Amygdala (tissue), 56 donors: ENCODE measurements around the gene RALY.

ENCODE experiments used
- DNase-seq, 56 donors: peaks; one replicate each; lab custom pipeline; 2025; lab: John Stamatoyannopoulos, UW

The RALY gene

DNA sequence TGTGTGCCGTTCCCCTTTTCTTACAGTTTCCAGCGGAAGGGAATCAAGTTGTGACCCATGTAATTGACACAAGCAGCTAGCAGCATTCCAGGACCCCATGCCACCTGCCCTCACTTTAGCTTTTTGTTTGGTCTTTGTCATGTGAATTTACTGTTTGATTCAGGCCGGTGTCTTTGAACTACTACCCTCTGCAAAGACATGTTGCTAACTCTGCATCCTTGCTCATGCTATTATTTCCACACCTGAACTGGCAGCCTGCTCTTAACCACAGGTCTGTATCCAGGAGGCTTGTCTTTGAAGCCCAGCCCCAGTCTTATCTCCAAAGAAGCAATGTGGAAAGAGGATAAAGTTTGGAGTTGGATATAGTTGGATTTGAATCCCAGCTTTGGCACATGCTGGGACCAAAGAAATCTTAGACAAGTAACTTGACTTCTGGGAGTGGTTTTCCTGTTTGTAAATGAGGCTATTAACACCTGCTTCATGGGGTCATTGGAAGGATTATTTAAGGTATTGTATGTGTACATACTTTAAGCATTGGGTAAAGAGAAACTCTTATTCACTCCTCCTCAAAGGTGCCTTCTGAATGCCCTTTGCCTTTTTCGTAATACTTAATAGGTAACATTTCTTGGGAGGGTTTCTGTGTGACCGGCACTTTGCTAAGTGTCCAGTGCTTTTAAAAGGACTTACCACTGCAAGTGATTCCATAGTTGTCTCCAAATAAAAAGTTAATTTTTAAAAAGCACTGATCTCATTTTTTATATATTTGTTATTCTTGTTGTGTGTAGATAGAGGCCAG, 52.4 kb downstream of the RALY start:
- no peak for DNase-seq

DNA sequence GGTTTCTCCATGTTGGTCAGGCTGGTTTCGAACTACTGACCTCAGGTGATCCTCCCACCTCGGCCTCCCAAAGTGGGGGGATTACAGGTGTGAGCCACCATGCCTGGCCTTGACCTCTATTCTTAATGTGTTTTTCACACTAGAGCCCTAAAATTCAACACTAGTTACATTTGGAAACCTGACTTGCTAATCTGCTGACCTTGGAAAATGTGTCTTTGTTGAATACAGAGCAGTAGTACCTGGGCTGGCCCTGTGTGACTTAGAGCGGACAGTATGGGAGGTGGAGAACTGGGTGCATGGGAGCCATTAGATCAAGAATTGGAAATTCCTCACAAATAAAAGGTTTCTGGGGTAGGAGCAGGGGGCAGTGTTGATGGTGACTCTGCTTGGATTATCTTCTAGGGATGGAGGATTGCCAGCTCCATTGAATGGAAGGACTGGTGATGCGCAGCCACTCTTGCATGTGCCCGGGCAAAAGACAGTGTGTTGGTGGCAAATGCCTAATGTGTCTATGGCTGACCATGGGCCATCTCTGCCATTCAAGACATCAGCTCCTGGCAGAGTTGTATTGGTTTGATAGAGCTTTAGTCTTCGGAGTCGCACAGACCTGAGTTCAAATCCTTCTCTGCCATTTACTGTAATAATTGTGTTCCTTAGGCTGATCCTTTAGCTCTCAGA, 53.4 kb downstream of the RALY start:
- no peak for DNase-seq

DNA sequence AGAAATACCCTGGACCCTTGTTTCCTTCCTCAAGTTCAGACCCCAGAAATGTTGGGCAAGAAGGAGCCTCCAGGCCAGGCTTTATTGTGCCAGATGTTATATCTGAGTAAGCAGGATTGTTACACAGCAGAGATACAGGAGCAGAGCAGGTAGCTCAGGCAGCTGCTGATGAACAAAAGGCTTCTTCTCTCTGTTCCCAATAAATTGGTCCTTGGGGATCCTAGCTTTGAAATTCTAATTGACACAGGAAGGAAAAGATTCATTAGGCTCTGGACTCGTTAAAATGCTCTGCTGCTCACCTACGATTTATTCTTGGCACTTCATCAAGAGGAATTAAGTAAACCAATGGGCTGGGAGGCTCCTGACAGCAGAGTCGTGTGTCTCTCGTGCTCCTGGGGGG, 54.2 kb downstream of the RALY start:
- no peak for DNase-seq

DNA sequence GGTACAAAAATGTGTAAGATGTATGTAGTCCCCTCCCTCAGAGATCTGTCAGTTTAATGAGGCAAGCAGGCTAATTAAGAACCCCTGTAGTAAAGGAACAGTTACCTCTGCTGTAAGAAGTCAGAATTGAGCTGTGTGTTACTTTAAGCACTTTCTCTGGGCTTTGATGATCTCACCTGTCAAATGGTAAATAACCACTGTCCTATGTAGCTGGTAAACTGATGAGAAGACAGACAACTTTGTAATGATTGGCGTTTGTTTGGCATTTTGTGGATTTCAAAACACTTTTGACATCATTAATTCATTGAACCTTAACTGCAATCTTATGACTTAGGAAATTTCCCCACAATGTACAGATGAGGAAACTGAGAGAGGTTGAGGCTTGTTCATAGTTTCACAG, 55.7 kb downstream of the RALY start:
- no peak for DNase-seq

DNA sequence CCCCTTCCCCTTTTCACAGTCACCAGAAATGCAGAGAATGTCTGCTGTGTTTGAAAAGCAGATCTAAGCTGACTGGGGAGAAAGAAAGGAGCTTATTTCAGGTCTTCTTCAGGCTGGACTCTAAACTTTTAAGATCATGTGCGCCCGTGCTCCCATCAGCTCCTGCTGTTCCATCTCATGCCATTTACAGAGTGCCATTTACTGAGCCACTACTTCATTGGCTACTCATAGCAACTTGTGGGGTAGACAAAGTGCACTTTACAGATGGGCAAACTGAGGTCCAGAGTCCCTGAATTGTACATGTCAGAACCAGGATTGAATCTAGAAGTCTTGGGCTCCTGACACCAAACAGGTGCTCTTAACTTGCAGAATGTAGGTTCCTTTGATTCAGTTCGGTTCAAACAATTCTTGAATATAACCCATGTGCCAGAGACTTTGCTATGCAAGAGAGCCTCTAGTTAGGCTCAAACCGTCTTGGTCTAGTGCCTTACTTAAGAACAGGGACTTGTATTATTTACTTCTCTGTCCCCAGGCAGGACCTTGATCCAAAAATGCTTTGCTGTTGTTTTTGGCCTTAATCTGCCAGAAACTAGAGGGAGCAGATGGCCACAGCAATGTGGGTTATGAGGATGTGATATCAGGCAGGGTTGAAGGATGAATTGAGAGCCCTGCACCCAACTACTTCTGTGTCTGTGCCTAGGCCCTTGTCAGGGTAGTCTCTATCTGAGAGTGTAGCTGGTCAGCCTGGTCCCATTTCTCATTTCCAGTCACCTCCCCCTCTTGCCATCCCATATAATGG, 56.4 kb downstream of the RALY start:
- no peak for DNase-seq

DNA sequence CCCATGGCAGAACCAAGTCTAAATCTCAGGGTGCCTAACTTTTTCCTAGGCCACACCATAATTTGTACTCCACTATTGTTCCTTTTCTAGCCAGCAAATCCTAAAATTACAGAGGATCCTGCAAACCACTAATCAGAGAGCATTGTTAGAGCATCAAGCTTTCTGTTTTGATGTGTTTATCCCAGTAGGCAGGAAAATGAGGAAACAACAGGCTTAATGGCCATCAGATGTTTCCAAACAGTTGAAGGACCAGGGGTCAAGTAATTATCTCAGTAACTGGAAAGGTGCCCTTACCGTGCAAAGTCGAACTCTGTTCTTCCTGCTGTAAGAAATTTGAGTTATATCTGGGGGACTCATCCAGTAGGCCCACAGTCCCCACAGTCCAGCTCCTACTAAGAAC, 58.7 kb downstream of the RALY start:
- DNase-seq: no peak

DNA sequence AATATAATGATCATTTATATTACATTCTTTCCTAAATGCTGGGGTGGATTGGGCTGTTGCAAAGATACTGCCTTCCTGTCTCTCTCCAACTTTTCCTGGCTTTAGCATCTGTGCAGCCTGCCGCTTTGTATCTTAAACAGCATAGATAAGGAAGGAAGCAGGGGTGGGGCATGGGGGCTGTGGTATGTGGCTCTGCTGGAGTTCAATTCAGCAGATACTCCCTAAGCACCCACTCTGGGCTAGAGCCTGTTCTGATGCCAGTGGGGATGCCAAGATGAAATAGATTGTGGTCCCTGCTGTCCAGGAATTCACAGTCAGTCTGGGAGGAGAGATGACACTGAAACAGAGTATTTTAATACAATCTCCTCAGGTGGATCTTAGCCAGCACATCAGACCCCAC, 61.6 kb downstream of the RALY start:
- DNase-seq: no peak

DNA sequence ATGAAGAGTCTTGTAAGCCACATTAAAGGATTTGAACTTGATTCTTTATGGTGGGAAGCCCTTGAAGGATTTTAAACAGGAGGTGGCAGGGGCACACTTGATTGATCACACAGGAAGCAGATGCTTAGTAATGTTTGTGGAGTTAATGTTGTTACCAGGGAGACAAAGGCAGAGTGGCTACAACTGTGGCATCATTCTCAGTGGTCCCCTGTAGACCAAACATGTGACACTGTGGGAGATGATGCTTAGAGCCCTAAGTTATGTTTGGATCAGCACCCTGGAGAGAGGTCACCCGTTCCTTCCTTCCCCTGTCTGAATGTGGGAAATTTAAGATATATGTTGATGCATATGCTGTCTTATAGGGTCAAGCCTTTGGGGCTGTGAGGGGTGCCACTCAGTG, 65.1 kb downstream of the RALY start:
- no peak for DNase-seq

DNA sequence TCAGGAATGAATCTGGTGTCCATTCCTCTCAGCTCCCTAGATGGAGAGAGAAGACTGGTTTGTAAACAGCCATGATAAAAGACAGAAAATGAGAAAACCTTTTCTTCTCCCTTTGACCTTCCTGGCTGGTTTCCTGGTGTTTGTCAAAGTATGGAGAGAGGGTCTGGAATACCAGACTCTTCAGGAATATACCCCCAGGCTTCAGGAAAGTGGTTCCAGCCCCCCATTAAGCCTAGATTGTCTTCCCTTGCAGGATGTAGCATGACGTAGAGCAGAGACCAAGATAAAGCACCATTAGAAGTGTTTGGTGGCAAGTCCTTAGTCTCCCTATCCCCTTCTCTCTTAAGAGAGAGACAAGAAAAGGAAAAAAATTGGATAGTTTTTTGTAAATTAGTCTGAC, 67.3 kb downstream of the RALY start:
- DNase-seq: no peak

DNA sequence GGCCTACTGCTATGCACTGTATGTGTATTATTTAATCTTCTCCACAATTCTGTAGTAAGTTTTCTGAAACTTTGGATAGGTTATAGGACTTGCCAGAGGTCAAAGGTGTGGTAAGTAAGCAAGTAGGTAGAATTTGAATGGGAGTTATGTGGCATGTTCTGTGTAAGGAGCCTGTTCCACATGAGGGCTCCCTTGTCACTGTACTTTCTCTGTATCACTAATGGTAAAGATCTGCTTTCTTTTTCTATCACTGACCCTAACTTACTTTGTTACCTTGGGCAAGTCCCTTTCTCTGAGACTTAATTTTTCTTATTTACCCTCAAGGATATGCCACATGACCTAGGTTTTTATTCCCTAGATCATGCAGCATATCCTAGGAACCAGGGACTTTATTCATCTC, 68.0 kb downstream of the RALY start:
- DNase-seq: no peak

DNA sequence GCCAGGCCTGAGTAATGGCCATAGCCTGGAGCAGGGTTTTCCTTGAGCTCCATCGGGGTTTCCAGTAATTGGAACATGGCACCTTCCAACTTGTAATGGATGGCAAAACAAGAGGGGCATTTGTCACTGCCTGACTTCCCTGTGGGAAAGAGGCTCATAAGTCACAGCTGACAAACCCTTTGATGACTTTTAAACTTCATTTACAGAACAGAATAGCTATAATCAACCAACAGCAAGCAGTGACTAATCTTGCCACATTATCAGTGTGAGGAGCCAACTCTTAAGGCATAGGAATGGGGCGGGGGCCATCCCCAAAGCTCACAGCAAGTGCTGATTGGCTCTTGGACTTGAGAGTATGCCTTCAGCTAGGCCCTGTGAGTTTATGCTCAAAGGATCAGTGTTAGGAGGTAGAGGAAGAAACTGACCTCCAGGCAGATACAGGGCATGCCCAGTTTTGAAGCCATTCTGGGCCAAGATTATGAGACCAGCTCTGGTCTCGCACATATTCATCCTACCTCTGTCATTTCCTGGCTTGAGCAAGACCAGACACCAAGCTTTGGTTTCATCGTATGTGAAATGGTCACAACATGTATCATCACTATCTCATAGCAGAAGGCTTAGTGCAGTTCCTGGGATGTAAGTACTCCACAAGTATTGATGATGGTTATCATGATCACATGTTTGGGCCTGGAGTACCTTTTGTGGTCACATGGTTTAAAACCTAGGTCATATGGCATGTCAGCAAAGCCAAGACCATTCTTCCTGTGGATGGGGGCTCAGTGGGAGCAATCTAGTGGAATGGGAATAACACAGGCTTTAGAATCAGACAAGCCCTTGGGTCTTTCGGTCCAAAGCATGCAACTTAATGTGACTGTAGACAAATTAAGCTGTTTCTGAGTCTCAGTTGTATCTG, 69.1 kb downstream of the RALY start:
- no peak for DNase-seq

DNA sequence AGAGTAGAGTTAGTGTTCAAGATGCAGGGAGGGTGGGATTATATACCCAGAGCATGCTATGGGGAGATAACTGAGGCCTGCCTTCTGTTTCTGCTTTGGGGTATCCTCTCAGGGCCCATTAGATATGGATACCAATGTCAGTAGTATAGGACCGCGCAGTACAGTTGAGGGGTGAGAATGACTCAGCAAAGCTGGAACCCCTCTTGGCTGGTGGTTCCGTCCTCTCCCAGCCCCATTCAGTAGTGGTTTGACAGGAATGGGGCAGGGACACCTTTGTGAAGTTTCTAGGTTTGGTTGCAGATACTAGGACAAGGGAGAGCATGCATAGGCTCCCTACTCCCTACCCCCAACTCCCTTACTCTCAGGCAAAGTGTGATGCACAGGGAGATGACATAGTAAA, 70.6 kb downstream of the RALY start:
- DNase-seq: no peak

DNA sequence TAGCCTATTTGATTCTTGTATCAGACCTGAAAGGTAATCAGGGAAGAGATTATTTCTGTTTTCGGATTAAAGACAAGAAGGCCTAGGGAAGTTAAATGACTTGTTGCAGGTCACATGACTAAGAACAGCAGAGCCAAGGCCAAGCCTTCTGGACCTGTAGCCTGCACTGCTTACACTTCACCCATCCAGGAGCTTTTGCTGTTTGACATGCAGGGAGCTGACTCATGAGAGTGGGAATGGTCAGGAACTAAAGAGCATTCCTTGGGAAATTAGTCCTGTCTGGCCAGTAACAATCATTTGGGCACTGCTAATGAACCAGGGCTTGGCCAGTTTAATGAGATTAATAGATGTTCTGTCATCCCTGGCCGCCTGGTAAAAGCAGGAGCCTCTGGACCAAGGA, 71.5 kb downstream of the RALY start:
- peak in 1 of 56 donors; percentile 22 for DNase-seq

DNA sequence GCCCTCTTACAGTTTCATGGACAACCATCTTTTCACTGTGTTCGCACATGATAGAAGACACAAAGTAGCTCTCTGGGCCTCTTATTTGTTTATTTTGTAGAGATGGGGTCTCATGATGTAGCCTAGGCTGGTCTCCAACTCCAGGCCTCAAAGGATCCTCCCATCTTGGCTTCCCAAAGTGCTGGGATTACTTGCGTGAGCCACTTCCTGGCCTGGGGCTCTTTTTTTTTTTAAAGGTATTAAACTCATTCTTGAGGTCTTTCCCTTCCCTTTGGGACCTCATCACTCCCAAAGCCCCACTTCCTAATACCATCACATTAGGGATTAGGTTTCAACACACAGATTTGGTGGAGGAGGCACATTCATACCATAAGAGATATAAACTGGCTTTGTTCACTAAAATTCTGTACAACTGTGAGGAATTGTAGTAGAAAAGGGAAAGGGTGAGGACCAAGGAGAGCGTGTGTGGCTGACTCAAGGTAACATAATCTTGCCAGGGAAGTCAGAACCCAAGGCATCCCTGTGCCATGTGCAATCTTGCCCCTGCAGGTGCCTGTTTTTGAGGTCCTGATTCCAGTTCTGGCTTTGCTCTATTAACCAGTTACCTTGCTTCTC, 72.9 kb downstream of the RALY start:
- no peak for DNase-seq

DNA sequence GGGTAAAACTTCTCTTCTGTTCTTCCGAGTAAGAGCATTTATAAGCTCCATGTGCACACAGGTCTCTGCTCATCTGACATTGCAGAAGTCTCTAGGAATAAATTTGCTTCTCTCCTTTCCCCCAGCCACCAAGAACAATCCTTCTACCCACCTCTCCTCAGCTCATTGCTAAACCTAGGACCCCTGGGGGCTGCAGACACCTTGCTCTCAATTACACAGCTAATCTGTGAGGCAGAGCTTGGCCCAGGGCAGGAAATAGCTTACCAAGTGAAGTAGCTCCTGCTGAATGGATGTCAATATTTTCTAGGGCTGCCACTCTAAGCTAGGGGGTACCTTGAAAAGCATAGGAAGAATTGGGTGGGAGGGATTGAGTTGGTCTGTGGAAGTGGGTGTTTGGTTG, 74.3 kb downstream of the RALY start:
- DNase-seq: no peak

DNA sequence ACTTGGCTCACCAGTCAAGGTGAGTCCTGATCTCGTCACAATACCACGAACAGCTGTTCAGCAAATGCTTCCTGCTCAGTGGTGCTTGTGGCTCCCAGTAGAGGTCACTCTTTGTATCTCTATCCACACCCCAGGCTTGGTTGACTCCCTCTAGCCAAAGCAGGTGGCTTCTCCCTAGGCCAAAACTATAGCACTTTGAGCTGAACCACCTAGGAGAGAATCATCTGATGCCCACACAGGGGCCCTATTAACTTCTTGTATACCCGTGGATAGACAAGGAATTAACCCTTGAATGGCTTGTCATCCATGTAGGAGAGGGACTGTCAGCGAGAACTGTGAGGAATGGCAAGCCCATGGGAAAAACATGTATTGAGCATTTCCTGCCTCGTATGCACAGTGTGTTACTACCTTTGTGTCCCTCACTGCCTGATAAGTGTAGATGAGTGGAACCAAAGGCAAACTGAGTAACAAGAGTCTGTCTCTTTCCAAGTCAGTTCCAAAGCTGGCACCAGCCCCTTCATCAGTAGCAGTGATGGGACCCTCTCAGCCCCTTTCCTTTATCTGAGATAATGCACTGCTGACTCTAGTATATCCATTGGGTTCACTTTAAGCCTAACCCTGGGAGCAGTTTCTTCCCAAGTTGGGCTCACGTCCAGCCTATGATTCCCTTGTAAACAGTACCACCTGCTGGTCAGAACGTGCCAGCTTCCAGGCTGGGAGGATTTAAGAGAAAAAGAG, 75.8 kb downstream of the RALY start:
- peak in 51 of 56 donors; percentile 3 to 88 (median 56) for DNase-seq

DNA sequence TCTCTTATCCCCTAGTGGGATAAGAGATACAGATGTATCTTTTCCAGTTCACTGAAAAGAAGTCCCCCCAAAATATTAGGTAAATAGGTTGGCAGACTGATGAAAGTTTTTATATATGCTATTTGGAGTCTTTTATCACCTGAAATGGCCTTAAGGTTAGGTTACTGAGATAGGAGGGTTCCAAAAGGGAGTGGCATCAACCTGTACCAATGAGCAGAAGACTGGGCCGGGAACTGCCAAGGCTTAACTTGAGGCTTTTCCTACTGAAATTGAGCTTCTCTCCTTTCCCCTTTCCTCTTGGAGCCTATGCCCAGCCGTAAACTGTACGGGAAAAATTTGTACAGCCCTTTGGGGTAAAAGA, 76.3 kb downstream of the RALY start:
- DNase-seq: no peak

DNA sequence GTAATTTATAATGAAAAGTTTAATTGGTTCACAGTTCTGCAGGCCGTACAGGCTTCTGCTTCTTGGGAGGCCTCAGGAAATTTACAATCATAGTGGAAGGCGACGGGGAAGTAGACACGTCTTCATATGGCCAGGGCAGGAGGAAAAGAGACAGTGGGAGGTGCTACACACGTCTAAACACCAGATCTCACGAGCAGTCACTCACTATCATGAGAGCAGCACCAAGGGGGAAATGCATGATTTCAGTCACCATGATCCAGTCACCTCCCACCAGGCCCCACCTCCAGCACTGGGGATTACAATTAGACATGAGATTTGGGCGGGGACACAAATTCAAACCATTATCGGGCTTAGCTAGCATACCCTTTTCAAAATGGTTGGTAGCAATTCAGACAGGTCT, 77.1 kb downstream of the RALY start:
- no peak for DNase-seq

DNA sequence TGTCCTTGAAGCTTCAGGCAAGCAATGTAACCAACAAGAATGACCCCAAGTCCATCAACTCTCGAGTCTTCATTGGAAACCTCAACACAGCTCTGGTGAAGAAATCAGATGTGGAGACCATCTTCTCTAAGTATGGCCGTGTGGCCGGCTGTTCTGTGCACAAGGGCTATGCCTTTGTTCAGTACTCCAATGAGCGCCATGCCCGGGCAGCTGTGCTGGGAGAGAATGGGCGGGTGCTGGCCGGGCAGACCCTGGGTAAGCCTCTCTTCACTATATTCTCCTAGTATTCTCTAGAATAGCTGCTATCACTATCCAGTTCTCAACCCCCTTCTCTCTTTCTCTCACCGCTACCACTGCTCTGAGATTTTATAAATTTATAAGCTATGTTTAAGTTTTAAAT, 78.4 kb downstream of the RALY start:
- peak in 6 of 56 donors; percentile 3 to 19 (median 12) for DNase-seq
